AG10803 (cell line): ENCODE measurements around the gene SSBP3.

ENCODE experiments used
- DNase-seq: peaks from one replicate; pipeline ENCODE4 v3.0.0; 2010; ENCODE audit warnings: low read depth
- H3K4me3 ChIP-seq: 2 replicates; pipeline ENCODE4 v1.5.1; 2011; ENCODE audit warnings: mild to moderate bottlenecking, low read length, control low read depth
- TF ChIP-seq, protein P1 (sequence below): conservative IDR thresholded peaks from 2 replicates; pipeline ENCODE4 v1.5.1; 2011; ENCODE audit warnings: mild to moderate bottlenecking, low read length, control low read depth, inconsistent platforms

Gene SSBP3

DNA sequence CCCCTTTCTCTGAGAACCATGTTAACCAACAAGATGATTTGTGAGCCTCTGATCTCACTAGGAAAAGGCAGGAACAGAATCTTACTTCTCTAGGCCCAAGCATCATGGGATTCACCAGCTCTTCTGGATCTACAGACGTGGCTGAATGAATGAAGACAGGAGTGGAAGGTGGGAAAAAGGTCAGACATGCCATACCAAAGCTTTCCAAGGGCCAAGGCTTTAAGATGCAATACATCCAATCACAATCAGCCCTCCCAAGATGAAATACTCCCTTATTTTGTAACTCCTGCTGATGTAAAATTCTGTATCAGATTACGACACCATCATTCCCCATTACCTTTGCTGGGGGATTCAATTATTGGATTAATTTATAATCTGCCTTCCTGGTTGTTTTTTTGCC, 80.9 kb downstream of the SSBP3 start:
- no peak overlapping the region for H3K4me3 ChIP-seq
- no peak for DNase-seq
- TF ChIP-seq, protein P1, sequence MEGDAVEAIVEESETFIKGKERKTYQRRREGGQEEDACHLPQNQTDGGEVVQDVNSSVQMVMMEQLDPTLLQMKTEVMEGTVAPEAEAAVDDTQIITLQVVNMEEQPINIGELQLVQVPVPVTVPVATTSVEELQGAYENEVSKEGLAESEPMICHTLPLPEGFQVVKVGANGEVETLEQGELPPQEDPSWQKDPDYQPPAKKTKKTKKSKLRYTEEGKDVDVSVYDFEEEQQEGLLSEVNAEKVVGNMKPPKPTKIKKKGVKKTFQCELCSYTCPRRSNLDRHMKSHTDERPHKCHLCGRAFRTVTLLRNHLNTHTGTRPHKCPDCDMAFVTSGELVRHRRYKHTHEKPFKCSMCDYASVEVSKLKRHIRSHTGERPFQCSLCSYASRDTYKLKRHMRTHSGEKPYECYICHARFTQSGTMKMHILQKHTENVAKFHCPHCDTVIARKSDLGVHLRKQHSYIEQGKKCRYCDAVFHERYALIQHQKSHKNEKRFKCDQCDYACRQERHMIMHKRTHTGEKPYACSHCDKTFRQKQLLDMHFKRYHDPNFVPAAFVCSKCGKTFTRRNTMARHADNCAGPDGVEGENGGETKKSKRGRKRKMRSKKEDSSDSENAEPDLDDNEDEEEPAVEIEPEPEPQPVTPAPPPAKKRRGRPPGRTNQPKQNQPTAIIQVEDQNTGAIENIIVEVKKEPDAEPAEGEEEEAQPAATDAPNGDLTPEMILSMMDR: no peak

DNA sequence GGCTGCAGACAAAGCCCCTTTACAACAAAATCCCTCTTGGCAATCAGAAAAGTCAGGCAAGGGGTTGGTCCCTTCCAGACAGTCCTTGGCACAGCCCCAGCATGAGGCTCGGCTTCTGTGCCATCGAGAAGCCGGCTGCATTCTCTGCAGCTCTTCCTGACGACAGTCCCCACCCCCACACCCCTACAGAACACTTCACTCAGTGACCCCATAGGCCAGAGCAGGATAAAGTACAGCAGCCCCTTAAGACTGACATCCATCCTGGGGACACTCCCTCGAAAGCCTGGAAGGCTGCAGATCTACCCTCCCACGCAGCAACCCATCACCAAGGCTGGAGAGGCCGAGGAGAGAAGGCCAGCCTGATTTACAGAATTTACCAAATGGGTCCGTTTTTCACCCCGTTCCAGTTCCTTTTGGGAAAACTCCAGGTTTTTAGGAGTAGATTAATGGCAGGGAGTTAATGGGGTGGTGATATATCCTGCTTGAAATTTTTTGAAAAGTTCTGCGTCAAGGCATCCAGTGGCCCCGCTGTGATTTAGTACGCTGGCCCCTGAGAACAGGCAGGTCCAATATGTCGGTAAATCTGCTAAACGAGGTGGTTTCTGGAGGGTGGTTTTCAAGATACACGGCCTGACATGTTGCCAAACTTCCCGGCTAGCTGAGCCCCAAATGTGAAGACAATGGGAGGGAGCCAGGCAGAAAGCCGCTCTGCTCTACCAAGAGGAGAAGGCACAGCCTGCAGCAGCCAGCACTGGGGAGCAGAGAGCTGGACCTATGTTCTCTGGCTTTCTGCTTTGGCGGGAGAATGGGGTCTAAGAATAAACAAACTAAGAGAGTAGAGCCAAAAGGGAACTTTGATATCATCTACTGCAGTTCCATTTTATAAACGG, 81.7 kb downstream of the SSBP3 start:
- no peak for DNase-seq
- H3K4me3 ChIP-seq: no peak overlapping the region
- TF ChIP-seq, protein P1: no peak

DNA sequence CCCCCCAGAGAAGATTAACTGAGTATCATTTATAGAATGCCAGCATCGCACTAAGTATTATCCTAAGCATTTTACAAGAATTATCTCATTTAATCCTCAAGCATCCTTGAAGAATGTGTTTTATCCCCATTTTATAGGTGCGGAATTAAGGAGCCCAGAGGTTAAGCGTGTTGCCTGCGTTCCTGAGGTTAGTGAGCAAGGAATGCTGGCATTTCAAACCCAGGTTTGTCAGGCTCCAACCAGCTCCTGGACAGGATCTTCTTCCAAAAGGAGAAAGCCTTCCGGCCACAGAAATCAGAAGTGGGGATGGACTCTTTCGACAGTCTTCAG, 82.3 kb downstream of the SSBP3 start:
- TF ChIP-seq, protein P1: no peak
- no peak for DNase-seq
- no peak overlapping the region for H3K4me3 ChIP-seq

DNA sequence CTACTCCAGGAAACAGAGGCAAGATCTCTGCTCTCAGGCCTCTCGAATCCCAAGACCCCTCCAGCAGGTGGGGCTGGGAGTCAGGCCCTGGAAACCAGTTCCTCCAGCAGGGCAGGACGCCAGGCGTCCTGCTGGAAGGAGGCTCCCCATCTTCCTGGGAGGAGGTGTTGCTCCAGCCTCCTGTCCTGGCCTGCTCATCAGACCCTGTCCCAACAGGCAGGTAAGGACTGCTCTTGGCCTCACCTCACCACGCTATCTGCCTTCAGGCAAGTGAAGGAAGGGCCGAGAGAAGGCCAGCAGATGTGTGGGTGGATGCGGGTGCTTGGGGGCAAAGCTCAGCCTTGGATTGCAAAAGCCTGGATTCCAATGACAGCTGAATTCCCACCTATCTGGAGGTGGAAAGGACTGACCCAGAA, 82.9 kb downstream of the SSBP3 start:
- TF ChIP-seq, protein P1: no peak
- no peak for DNase-seq
- H3K4me3 ChIP-seq: no peak overlapping the region

DNA sequence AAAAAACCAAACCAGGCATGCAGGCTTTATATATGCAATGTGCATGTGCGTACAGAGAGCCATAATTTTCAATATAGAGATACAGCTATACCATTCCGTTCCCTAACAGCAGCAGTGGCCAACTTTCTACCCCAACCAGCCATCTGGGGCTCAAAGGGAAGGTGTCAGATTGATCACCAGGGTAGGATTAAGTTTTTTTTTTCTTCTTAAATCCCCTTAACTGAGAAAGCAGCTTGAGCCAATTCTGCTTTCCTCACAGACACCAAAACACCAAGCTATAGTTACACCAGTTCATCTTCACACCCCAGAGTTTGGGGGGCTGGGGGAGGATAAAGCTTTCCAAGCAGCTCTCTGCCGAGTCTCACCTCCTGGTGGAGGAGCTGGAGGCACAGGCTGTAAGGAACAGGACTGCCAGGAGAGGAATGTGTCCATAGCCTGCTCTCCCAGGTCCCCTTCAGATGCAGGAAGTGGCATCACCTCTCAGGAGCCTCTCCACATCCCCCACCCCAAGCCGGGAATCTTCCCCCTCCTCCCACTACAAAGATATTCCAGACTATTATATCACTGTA, 87.9 kb downstream of the SSBP3 start:
- no peak for DNase-seq
- no peak overlapping the region for H3K4me3 ChIP-seq
- TF ChIP-seq, protein P1: no peak

DNA sequence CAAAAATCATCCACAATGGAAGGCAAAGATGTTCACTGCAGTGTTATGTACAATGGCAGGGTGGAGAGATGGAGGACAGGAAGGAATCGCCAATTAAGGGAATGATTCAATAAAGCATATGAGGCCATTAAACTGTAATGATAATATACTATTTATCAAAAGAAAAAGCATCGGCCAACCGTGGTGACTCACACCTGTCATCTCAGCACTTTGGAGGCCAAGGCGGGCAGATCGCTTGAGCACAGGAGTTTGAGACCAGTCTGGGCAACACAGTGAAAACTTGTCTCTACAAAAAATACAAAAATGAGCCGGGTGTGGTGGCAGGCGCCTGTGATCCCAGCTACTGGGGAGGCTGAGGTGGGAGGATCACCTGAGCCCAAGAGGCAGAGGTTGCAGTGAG, 89.1 kb downstream of the SSBP3 start:
- TF ChIP-seq, protein P1: no peak
- H3K4me3 ChIP-seq: no peak overlapping the region
- no peak for DNase-seq

DNA sequence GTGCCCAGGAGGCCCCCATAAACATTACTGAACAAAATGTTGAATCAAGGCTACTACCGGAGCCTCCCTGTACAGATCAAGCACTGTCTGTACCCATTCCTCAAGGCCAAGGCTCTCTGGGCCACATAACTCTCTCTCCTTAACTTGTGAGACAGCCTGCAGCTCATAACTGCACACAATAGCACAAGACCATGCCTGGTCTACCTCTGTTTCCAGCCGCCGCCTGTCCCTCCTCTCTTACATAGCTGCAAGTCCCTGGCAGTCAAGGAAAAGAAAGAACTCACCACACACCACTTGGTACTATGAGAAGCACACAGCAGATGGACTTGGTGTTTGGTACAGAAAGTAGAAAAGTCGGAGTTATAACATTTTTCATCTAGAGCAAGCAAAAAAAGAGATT, 91.1 kb downstream of the SSBP3 start:
- DNase-seq: no peak
- TF ChIP-seq, protein P1: no peak
- no peak overlapping the region for H3K4me3 ChIP-seq
